ENCODE data around the gene GRK3. TPM values are rescaled to one million over a fixed set of nuclear protein-coding genes. Genes with fewer than 3 reads are reported as not detected.

Gene GRK3
- polyA plus RNA-seq, 1 donor from 2014 or later: 10.4 TPM

DNA sequence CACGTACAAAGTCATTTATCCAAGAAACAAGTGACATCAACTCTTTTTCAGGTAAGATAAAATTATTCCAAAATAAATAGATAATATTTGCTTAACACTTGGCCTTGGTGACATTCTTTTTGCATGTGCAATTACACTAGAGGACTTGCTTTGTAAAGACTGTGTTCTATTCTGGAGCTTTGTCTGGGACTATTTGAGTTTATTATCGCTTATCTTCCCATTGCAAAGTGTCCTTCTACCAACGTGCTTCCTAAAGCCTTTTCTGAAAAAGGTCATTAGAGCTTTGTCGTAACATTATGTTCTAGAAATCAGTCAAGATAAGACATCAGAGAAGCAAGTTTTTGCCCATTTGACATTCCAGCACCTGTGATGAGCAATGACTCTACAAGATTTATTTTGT is 99.2 kb downstream of the GRK3 start:
- no peaks in the 10 kb centered on the region for H3K27me3 Mint-ChIP-seq
- H3K9me3 Mint-ChIP-seq: no peaks in the 10 kb centered on the region
- peaks cover 2% of the 10 kb centered on the region for H3K36me3 Mint-ChIP-seq
- H3K4me3 Mint-ChIP-seq: no peak overlapping the region
- peaks cover 6 to 20% (median 13%) of the 10 kb centered on the region in 3 donors for H3K4me1 Mint-ChIP-seq
- H3K27ac Mint-ChIP-seq: no peak overlapping the region

DNA sequence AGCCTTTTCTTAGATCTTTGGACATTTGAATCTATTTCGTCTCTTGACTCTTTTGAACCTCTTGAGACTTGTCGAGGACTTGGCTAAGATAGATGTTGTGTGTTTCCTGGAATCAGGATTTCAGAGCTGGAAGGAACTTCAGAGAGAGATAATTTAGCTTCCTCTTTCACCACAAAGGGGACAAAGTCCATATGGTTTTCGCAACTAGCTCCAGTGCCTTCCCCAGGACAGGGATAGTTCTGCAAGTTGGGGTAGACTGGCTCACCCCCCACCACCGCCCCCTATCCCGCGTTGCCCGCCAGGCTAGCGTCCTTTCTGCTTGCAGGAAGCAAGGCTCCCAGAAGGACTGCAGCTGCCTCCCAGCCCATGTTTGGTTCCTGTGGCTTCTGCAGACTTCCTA is 101.8 kb downstream of the GRK3 start:
- H3K27ac Mint-ChIP-seq: no peak overlapping the region
- H3K9me3 Mint-ChIP-seq: no peaks in the 10 kb centered on the region
- H3K27me3 Mint-ChIP-seq: no peaks in the 10 kb centered on the region
- H3K36me3 Mint-ChIP-seq: peaks cover 3% of the 10 kb centered on the region
- H3K4me3 Mint-ChIP-seq: no peak overlapping the region
- peaks cover 3 to 8% (median 4%) of the 10 kb centered on the region in 3 donors for H3K4me1 Mint-ChIP-seq

DNA sequence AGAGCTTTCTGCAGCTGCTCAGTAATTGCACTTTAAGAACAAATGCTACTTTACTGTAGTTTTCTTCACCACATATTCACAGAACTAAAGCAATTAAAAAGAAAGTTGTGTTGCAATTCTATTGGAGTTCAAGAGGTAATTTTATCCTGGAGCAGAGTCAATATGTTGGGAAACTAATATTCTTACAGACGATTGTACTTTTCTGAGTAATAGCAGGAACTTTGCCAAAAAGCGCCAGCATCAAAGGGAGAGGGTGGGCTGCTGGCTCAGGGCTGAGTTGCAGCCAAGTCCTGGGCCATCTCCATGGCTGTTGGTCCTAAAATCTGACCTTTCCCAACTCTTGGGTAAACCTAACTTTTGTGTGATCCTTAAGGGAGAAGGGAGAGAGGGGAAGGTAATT is 104.0 kb downstream of the GRK3 start:
- Mint-ChIP-seq H3K36me3 (peaks cover 5% of the 10 kb centered on the region), H3K27ac (no peak overlapping the region), H3K4me3 (no peak overlapping the region), H3K4me1 (peaks cover 0 to 3% (median 3%) of the 10 kb centered on the region in 3 donors), H3K9me3 (no peaks in the 10 kb centered on the region), H3K27me3 (no peaks in the 10 kb centered on the region)

DNA sequence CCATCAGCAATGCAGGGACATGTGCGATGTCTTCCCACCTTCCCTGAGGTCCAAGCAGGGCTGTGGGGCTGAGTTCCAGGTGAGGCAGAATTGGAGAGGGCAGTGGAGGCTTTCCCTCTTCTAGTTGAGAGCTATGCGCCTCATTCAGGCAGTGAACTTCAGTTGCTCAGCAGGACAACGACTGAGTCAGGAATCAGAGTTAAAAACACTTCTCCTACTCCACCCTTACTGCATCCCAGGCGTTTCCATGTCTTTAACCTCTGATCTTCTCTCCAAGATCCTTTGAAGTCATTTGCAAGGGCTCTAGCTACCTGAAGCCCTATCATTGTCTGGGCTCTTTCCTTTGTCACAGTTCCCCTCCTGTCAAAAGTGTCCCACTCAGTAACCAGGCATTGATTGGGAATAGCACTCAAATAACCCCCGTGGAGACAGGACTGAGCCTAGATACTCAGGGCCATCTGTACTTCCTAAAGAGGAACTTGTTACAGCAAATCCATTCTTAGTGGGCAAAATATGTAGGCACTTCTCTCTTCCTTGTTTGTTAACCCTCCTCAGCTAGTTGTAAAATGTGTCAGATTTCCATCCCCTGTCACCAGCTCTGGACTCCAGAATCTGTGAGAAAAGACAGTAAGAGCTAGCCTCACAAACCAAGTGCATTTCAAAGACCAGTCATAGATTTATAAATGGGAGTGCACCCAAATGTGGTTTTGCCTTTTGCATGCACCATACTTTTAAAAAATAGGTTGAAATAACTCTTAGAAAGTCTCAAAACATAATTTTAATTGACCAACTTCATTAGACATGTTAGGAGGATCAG is 105.0 kb downstream of the GRK3 start:
- H3K4me3 Mint-ChIP-seq: no peak overlapping the region

DNA sequence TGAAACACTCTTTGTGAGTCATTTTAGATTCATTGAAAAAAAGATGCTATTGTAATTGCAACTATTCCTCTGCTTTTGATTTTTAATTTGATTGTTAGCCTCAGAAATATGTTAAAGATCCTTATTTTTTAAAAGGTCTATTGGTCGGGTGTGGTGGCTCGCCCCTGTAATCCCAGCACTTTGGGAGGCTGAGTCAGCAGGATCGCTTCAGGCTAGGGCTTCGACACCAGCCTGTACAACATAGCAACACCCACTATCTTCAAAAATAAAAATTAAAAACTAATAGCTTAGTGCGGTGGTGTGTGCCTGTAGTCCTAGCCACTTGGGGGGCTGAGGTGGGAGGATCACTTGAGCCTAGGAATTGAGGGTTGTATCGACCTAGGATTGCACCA is 105.6 kb downstream of the GRK3 start:
- Mint-ChIP-seq H3K4me1 (peaks cover 0 to 3% (median under 1%) of the 10 kb centered on the region in 3 donors), H3K4me3 (no peak overlapping the region), H3K27ac (no peak overlapping the region), H3K27me3 (no peaks in the 10 kb centered on the region), H3K36me3 (peaks cover 5% of the 10 kb centered on the region), H3K9me3 (no peaks in the 10 kb centered on the region)

More for the DNA sequence above, 105.0 kb downstream of the GRK3 start:
- H3K36me3 Mint-ChIP-seq: peaks cover 5% of the 10 kb centered on the region
- H3K27me3 Mint-ChIP-seq: no peaks in the 10 kb centered on the region
- H3K9me3 Mint-ChIP-seq: no peaks in the 10 kb centered on the region
- H3K27ac Mint-ChIP-seq: no peak overlapping the region
- H3K4me1 Mint-ChIP-seq: peaks cover 0 to 3% (median 3%) of the 10 kb centered on the region in 3 donors

DNA sequence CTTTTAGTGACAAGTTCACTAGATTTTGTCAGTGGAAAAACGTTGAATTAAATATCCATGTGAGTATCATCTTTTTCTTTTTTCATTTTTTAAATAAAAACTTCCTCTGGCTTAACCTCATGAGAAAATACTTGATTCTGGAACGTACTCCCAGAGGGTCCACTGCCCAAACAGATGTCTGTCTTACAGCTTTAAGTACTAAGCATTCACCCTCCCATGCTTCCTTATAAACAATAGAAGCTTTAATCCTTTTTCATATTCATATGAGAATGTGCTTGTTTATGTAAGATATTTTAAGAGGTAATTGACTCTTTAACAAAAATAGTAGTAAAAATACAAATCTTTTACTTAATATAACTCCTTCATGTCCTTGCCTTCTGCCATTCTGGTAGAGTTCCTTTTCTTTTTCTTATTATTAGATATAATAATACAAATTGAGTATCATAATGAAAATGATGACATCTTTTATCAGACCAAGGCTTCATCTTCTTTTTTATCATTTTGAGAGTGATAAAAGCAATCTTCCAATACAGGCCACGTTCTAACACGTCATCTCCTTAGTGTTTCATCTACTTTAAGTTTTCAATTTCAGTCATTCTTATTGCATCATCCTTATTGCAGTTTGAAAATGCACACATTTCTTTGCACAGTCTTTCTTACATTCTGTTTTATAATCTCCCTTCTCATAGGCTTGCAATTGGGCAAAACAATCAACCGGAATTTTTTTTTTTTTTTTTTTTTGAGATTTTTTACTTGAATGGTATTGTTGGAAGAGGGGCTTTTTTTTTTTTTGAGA is 108.0 kb downstream of the GRK3 start:
- H3K36me3 Mint-ChIP-seq: peaks cover 5% of the 10 kb centered on the region
- no peaks in the 10 kb centered on the region for H3K27me3 Mint-ChIP-seq
- H3K9me3 Mint-ChIP-seq: no peaks in the 10 kb centered on the region
- no peak overlapping the region for H3K4me3 Mint-ChIP-seq
- peaks cover 0 to 3% (median 0%) of the 10 kb centered on the region in 3 donors for H3K4me1 Mint-ChIP-seq
- no peak overlapping the region for H3K27ac Mint-ChIP-seq

DNA sequence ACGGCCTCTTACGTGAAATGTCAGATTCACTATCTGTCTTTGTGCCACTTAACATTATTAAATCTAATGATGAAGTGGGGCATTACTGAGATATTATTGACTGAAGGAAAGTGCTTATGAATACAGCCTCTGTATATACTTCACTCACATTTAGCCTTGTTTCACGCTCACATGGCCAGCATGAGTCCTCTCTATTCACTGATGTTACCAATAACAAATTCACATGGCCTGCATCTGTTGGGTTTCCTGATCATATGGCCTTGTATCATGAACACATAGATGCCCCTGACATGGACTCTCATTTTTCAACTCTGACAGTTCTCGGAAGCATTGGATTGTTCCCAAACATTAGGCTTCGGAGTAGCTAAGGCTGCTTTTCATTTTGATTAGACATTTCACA is 109.2 kb downstream of the GRK3 start:
- peaks cover 0 to 3% (median 0%) of the 10 kb centered on the region in 3 donors for H3K4me1 Mint-ChIP-seq
- no peaks in the 10 kb centered on the region for H3K9me3 Mint-ChIP-seq
- no peaks in the 10 kb centered on the region for H3K27me3 Mint-ChIP-seq
- H3K27ac Mint-ChIP-seq: no peak overlapping the region
- H3K36me3 Mint-ChIP-seq: peaks cover 5% of the 10 kb centered on the region
- H3K4me3 Mint-ChIP-seq: no peak overlapping the region

DNA sequence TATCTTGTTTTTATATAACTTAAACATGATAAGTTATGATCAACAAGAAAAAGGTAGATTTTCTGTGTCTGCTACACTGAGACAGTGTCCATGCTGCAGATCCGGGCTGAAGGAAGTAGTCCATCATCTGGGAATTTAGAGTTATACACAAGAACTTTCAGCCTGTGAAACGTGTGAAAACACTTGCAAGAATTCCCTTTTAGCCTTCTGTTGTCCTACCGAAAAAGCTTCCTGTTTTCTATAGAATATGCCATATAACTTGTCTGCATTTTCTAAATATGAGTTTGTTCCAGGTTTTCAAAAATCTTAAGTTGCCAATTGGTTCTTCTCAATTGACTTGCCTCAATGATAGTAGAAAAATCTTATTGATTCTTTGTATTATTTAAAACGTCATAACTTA is 113.2 kb downstream of the GRK3 start:
- H3K27ac Mint-ChIP-seq: no peak overlapping the region
- H3K36me3 Mint-ChIP-seq: peaks cover 2% of the 10 kb centered on the region
- no peaks in the 10 kb centered on the region for H3K9me3 Mint-ChIP-seq
- H3K27me3 Mint-ChIP-seq: no peaks in the 10 kb centered on the region
- no peaks in the 10 kb centered on the region for H3K4me1 Mint-ChIP-seq
- H3K4me3 Mint-ChIP-seq: no peak overlapping the region

DNA sequence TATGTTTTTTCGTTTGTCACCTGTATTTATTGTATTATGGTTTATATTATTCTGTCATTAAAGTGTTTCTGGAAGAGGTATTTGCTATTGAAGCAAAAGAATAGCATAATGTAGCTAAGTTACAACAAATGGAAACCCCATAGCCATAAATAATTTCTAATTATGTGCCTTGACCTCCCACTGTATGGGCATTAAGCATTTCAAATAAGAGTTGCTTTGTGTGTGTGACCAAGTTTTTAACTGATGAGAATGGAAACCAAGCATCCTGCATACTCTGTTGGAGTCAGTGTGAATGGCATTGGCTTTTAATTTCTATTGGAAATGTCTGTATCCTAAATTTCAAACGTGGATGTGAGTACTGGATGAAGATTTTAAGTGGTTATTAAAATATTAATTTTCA is 115.6 kb downstream of the GRK3 start:
- H3K4me1 Mint-ChIP-seq: no peaks in the 10 kb centered on the region
- H3K36me3 Mint-ChIP-seq: peaks cover 6% of the 10 kb centered on the region
- H3K9me3 Mint-ChIP-seq: no peaks in the 10 kb centered on the region
- no peak overlapping the region for H3K4me3 Mint-ChIP-seq
- H3K27me3 Mint-ChIP-seq: no peaks in the 10 kb centered on the region
- H3K27ac Mint-ChIP-seq: no peak overlapping the region

DNA sequence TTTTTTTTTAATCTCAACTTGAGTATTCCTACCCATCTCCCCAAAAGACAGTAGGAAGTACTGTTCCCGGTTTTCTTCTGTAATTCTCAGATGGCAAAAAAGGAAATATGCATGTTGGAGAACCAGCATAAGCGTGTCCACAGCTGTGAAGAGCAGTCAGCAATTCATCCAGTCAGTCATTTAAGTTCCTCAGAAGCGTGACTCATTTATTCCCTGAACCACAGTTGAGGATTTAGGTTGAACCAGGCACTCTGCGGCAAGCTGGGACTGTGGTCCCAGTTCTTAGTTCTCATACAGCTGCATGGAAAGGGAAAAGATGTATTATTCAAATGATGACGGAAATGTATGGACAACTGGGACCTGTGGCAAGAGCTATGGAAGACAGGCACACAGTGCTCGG is 116.5 kb downstream of the GRK3 start:
- peak overlapping the region in 1 of 3 donors; percentile 72 for H3K27ac Mint-ChIP-seq
- no peaks in the 10 kb centered on the region for H3K9me3 Mint-ChIP-seq
- H3K4me3 Mint-ChIP-seq: no peak overlapping the region
- no peaks in the 10 kb centered on the region for H3K4me1 Mint-ChIP-seq
- H3K27me3 Mint-ChIP-seq: no peaks in the 10 kb centered on the region
- peaks cover 4% of the 10 kb centered on the region for H3K36me3 Mint-ChIP-seq

DNA sequence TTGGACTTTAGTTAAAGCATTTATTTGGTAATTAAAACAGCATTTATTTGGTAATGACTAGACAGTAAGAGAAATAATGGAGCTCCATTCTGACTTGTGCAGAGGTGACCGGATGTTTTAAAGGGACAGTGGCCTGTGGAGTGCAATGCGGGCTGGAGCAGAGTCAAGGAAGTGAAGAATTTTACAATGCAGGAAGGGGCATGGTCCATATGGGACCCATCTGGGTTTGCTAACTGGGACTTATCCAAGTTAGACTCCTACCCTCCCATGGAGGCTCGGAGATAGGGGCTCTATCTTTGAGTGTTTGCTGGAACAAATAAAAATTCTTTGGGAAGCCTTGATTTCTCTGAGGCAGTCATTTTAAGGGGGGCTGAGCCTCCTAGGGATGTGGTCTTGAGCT is 117.6 kb downstream of the GRK3 start:
- Mint-ChIP-seq H3K4me1 (no peaks in the 10 kb centered on the region), H3K27me3 (no peaks in the 10 kb centered on the region), H3K9me3 (no peaks in the 10 kb centered on the region), H3K4me3 (no peak overlapping the region), H3K36me3 (peaks cover 6% of the 10 kb centered on the region), H3K27ac (no peak overlapping the region)

DNA sequence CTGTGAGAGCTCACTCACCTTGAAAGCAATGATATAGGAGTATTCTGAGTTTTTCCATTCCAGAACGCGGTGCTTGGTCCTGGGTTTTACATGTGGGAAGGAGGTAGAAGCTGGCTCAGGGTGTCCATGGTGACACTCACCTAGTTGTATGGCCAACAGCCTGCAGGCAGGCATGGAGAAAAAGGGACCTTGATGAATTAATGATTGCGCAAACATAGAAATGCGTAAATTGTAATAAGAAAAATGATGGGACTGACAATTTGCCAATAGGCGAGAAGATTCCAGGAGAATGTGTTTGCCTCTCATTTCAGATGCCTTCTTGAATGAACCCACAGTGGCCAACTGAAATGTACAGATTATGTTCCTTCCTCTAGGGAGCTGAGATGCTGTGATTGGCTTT is 124.2 kb downstream of the GRK3 start:
- no peak overlapping the region for H3K27ac Mint-ChIP-seq

DNA sequence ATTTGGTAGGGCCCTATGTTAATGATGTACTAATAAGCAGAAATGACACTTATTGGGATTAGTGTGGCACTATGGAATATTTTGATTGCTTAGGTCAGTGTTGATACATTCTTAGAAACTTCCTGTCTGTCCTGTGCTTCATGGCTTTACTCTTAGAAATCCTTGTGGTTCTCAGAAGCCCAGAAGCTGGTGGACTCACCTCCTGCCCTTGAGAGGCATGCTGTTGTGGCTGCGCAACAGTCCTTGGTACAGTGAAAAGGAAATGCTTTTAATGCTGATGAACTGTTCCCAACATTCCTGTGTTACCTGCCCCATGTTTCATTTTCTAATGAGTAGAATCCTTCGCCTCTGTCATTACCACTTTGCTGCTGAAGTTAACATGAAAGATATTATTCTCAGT is 125.2 kb downstream of the GRK3 start:
- H3K4me1 Mint-ChIP-seq: peaks cover 0 to 4% (median 4%) of the 10 kb centered on the region in 3 donors
- H3K27ac Mint-ChIP-seq: no peak overlapping the region
- H3K4me3 Mint-ChIP-seq: no peak overlapping the region

More for the DNA sequence above, 124.2 kb downstream of the GRK3 start:
- Mint-ChIP-seq H3K27me3 (no peaks in the 10 kb centered on the region), H3K9me3 (no peaks in the 10 kb centered on the region), H3K4me1 (peaks cover 0 to 4% (median 4%) of the 10 kb centered on the region in 3 donors), H3K4me3 (no peak overlapping the region), H3K36me3 (peaks cover 4% of the 10 kb centered on the region)

DNA sequence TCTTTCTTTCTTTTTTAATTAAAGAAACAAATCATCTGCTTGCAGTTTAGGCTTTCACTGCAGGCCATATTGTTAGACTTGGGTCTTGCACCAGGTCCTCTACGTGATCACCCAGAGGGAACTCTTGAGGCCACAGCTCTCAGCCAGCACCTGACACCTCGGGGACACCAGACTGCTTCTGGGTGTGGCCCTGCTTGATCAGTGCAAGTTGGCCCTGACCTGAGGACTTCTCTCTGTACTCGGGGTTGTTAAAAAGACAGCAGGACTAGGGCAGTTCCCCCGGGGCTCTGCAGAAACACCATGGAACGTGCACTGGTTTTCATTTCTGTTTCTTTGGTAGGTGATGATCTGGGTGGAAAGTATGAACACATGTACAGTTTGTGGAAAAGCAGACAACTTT is 126.3 kb downstream of the GRK3 start:
- H3K27ac Mint-ChIP-seq: no peak overlapping the region
- H3K4me3 Mint-ChIP-seq: no peak overlapping the region
- H3K9me3 Mint-ChIP-seq: no peaks in the 10 kb centered on the region
- peaks cover 0 to 4% (median 4%) of the 10 kb centered on the region in 3 donors for H3K4me1 Mint-ChIP-seq
- peaks cover 6% of the 10 kb centered on the region for H3K36me3 Mint-ChIP-seq
- H3K27me3 Mint-ChIP-seq: no peaks in the 10 kb centered on the region

More for the DNA sequence above, 125.2 kb downstream of the GRK3 start:
- Mint-ChIP-seq H3K36me3 (peaks cover 3% of the 10 kb centered on the region), H3K9me3 (no peaks in the 10 kb centered on the region), H3K27me3 (no peaks in the 10 kb centered on the region)

DNA sequence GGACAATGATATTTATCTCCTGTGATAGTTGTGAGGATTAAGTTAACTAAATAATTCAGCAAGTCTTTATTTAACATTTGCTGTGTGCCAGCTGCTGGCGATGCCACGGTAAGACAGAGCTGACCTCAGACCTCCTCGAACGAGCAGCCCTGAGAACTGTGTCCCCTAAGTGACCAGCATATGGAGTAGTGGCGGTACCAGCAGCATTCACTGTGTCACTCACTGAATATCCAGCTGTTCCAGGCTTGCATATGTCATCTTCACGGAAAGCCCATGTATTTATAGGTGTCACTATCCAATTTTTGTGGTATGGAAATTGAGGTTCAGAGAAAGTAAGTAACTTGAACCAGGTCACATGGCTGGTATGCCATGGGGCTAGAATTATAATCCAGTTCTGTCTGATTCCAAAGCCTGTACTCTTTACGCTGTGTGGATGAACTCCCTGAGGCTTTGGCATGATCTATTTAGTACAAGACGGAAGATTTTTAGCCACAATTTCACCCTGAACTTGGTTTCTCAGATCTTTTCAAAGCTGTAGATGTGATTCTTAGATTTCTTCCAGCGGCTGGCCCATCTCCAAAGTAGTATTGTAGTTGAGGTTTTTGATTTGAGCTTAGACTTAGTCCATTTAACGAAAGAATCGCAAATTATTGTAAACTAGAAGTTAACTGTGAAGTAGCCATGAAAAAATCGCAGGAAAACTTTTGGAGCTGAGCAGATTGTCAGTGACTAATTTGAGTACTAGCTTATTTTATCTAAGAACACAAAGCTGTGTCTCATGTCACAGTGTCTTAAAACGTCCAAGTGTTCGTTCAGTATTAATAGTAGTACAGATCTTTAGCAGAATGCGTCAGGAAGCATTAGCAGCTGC is 128.2 kb downstream of the GRK3 start:
- peaks cover 0 to 4% (median 4%) of the 10 kb centered on the region in 3 donors for H3K4me1 Mint-ChIP-seq
- H3K36me3 Mint-ChIP-seq: peaks cover 3% of the 10 kb centered on the region
- no peak overlapping the region for H3K4me3 Mint-ChIP-seq
- H3K27ac Mint-ChIP-seq: no peak overlapping the region
- no peaks in the 10 kb centered on the region for H3K27me3 Mint-ChIP-seq
- no peaks in the 10 kb centered on the region for H3K9me3 Mint-ChIP-seq

All from IgD-negative memory B cell (primary cell).